K562 (cell line): ENCODE measurements around the gene RAB5B. TPM values are rescaled to one million over a fixed set of nuclear protein-coding genes. Genes with fewer than 3 reads are reported as not detected.

Experiments
- CREM ChIP-seq: IDR thresholded peaks from 2 replicates; pipeline ENCODE4 v1.6.1; 2014; ENCODE audit warnings: antibody characterized with exemption, low read depth
- CUX1 ChIP-seq: fragments of 200-800 bp; sonication (Bioruptor generic); IDR thresholded peaks from 2 replicates; pipeline ENCODE4 v1.6.1; 2016; ENCODE audit warnings: missing genetic modification characterization, missing compliant biosample characterization
- FOXK2 ChIP-seq, 2 experiments: fragments of 450-650 bp; IDR thresholded peaks in 1 of 2; conservative IDR thresholded peaks in 1 of 2; 2 replicates each; pipeline ENCODE4 v1.6.1; 2016; ENCODE audit warnings: low read depth in 2 of 2, mild to moderate bottlenecking in 1 of 2
- HMGXB4 ChIP-seq: sonication (generic); formaldehyde crosslinking; IDR thresholded peaks from 2 replicates; pipeline ENCODE4 v1.8.1; 2023; ENCODE audit warnings: mild to moderate bottlenecking, missing genetic modification reagents
- JUND ChIP-seq, 2 experiments: IDR thresholded peaks; 2 replicates in 1 of 2; 3 replicates in 1 of 2; pipeline ENCODE4 v1.6.1; 2011; ENCODE audit warnings: borderline replicate concordance in 2 of 2, low read depth in 2 of 2, low read length in 2 of 2, improper control_type of control experiment in 1 of 2, missing biosample characterization in 1 of 2, missing genetic modification characterization in 1 of 2, missing genetic modification reagents in 1 of 2
- MEF2D ChIP-seq: conservative IDR thresholded peaks from 2 replicates; pipeline ENCODE4 v1.6.1; 2016; ENCODE audit warnings: low read depth, missing genetic modification characterization, missing compliant biosample characterization
- MTA3 ChIP-seq: fragments of 450-650 bp; formaldehyde crosslinking; IDR thresholded peaks from 2 replicates; pipeline ENCODE4 v1.6.1; 2017; ENCODE audit warnings: mild to moderate bottlenecking, borderline replicate concordance
- MXI1 ChIP-seq: IDR thresholded peaks from 2 replicates; pipeline ENCODE4 v1.6.1; 2011; ENCODE audit warnings: low read depth, mild to moderate bottlenecking, improper control_type of control experiment, low read length
- NR1H2 ChIP-seq: sonication (generic); formaldehyde crosslinking; IDR thresholded peaks from 2 replicates; pipeline ENCODE4 v1.4.0; 2020; ENCODE audit warnings: mild to moderate bottlenecking, missing genetic modification reagents
- RB1 ChIP-seq: fragments of 450-650 bp; IDR thresholded peaks from 2 replicates; pipeline ENCODE4 v1.6.1; 2017; ENCODE audit warnings: low read depth, mild to moderate bottlenecking
- RBM25 ChIP-seq: fragments of 200-400 bp; formaldehyde crosslinking; IDR thresholded peaks from 2 replicates; pipeline ENCODE4 v1.6.1; 2018; ENCODE audit warnings: low read length, low read depth, moderate library complexity; ENCODE audit not compliant: severe bottlenecking
- SIN3A ChIP-seq, 2 experiments: fragments of 150-350 bp in 1 of 2; IDR thresholded peaks; 2 replicates each; pipeline ENCODE4 v1.6.1; 2011 to 2016; ENCODE audit warnings: borderline replicate concordance in 2 of 2, low read depth in 2 of 2, low read length in 2 of 2, mild to moderate bottlenecking in 2 of 2, moderate library complexity in 2 of 2; ENCODE audit not compliant: control insufficient read depth in 1 of 2
- SLC30A9 ChIP-seq: fragments of 250-450 bp; sonication (Bioruptor Pico); IDR thresholded peaks from 2 replicates; pipeline ENCODE4 v1.8.0; 2022; ENCODE audit warnings: mild to moderate bottlenecking, moderate library complexity
- SMAD4 ChIP-seq: fragments of 250-450 bp; sonication (Bioruptor Pico); conservative IDR thresholded peaks from 2 replicates; pipeline ENCODE4 v1.8.0; 2021; ENCODE audit warnings: inconsistent platforms, mild to moderate bottlenecking, moderate library complexity
- WHSC1 ChIP-seq: IDR thresholded peaks from one replicate; pipeline ENCODE4 v1.6.1; 2012; ENCODE audit warnings: low read length, control low read depth, inconsistent platforms
- XRCC5 ChIP-seq: fragments of 200-400 bp; formaldehyde crosslinking; IDR thresholded peaks from 2 replicates; pipeline ENCODE4 v1.6.1; 2017; ENCODE audit warnings: low read depth, mild to moderate bottlenecking, low read length
- ZBTB26 ChIP-seq: fragments of 450-650 bp; formaldehyde crosslinking; IDR thresholded peaks from 2 replicates; pipeline ENCODE4 v1.4.0; 2022; ENCODE audit warnings: missing genetic modification characterization
- ZNF830 ChIP-seq: fragments of 250-450 bp; sonication (Bioruptor Pico); IDR thresholded peaks from 2 replicates; pipeline ENCODE4 v1.5.0; 2021; ENCODE audit warnings: mild to moderate bottlenecking
- polyA plus RNA-seq, 8 experiments: library from polyadenylated mRNA; depleted of rRNA in 4 of 8; stranded (reverse) in 5 of 8; unstranded in 3 of 8; fragments of >200 nt; fragmentation: Nextera tagmentation in 2 of 8; fragmentation: Illumina TruSeq in 1 of 8; extraction: Ambion mirVana in 2 of 8; extraction: Trizol in 1 of 8; gene quantifications; 2 replicates each; pipeline versions ENCODE4 v1.2.1 to v1.2.3, GENCODE V29; 2011 to 2014; ENCODE audit warnings: inconsistent platforms in 1 of 8, missing spikeins in 1 of 8
- total RNA-seq, 7 experiments: library from RNA; depleted of rRNA in 6 of 7; stranded (reverse); fragments of >200 nt in 6 of 7; fragmentation: Illumina TruSeq in 2 of 7; extraction: Trizol in 2 of 7; gene quantifications; 2 replicates each; pipeline versions ENCODE4 v1.2.1 to v1.2.3, GENCODE V29; 2011 to 2021; ENCODE audit warnings: low replicate concordance in 1 of 7

The RAB5B gene
- total and polyA plus RNA-seq, 9 of the 15 experiments (the other 6 are each of a cell fraction or from before 2014, with no cell fraction given), result 6.8 to 73.8 (median 25.2) TPM

- TF ChIP-seq JUND (IDR thresholded peaks at IDR 0.05; ENCODE audit: borderline replicate concordance, low read depth, low read length) (peak; percentile 40; the same call in 1 of the 2 replicates), JUND (tag; IDR thresholded peaks at IDR 0.05; ENCODE audit: borderline replicate concordance, low read depth, low read length) (no peak; the same call in 2 of the 3 replicates), ZNF830 (CRISPR knock-in tag) (no peak), HMGXB4 (CRISPR knock-in tag) (0 out of 2 replicates have a peak, but pooled peaks have one; percentile 15), SMAD4 (peak; percentile 58; the same call in 1 of the 2 replicates), RB1 (no peak), MTA3 (no peak; the same call in 1 of the 2 replicates), SIN3A (IDR thresholded peaks at IDR 0.05; ENCODE audit: borderline replicate concordance in 2 of 2, control insufficient read depth in 1 of 2, low read depth in 2 of 2, low read length in 2 of 2) (peak in 1 of 2 experiments; percentile 70; a peak in 1 of 4 replicates), MEF2D (tag) (0 out of 2 replicates have a peak, but pooled peaks have one; percentile 42), ZBTB26 (no peak), WHSC1 (no peak), CREM (no peak), FOXK2 (conservative IDR thresholded peaks at IDR 0.05 in 1 of 2, IDR thresholded peaks at IDR 0.05 in 1 of 2; ENCODE audit: low read depth in 2 of 2) (peak; percentile 63 to 69; a peak in 2 of 4 replicates), XRCC5 (no peak; the same call in 1 of the 2 replicates), RBM25 (peak; percentile 32), MXI1 (no peak), NR1H2 (CRISPR knock-in tag) (no peak), SLC30A9 (no peak), CUX1 (CRISPR knock-in tag) (no peak)
Measured at GRCh38 chr12:55996715-55997534, 23.0 kb downstream of the RAB5B start, which contains the start of gene SUOX (continued).
